Measurements from ENCODE around the gene TBC1D5. TPM values are rescaled to one million over a fixed set of nuclear protein-coding genes. Genes with fewer than 3 reads are reported as not detected.

Gene TBC1D5
- total RNA-seq, 1 donor from 2014 or later: 67.1 TPM

GRCh38 chr3:17390785-17391184 lies 351.6 kb downstream of the TBC1D5 start:
- Histone ChIP-seq H3K27me3 (ENCODE audit: control insufficient read depth, insufficient read depth, low read length) (no peaks in the 10 kb centered on the region), H3K36me3 (ENCODE audit: control insufficient read depth, insufficient read depth, low read length) (peaks cover 1% of the 10 kb centered on the region), H3K4me3 (ENCODE audit: low read depth, low read length) (no peak overlapping the region)
- FAIRE-seq: no peak
- DNase-seq (ENCODE audit: low read depth): no peak
- TF ChIP-seq, protein P1, sequence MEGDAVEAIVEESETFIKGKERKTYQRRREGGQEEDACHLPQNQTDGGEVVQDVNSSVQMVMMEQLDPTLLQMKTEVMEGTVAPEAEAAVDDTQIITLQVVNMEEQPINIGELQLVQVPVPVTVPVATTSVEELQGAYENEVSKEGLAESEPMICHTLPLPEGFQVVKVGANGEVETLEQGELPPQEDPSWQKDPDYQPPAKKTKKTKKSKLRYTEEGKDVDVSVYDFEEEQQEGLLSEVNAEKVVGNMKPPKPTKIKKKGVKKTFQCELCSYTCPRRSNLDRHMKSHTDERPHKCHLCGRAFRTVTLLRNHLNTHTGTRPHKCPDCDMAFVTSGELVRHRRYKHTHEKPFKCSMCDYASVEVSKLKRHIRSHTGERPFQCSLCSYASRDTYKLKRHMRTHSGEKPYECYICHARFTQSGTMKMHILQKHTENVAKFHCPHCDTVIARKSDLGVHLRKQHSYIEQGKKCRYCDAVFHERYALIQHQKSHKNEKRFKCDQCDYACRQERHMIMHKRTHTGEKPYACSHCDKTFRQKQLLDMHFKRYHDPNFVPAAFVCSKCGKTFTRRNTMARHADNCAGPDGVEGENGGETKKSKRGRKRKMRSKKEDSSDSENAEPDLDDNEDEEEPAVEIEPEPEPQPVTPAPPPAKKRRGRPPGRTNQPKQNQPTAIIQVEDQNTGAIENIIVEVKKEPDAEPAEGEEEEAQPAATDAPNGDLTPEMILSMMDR (IDR thresholded peaks at IDR 0.05; ENCODE audit: insufficient read depth, low read length, severe bottlenecking): no peak

DNA sequence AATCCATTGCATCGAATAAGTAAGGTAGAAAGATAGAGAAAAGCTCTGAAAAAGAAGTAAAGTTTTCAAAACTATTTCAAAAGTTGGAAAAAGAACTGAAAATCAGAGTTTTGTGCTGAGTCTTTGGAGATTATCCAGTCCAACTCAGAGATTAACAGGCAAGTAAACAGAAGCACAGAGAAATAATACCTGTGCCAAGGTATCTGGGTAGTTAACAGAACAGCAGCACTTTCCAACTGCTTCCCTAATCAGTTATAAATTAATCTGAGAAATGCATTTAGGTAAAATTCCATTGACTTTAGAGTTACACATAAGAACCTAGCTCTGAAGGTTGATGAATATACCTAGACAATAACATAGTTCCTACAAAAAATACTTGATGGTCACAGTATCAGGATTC lies 355.3 kb downstream of the TBC1D5 start:
- FAIRE-seq (no peak), DNase-seq (ENCODE audit: low read depth) (no peak)
- Histone ChIP-seq H3K4me3 (ENCODE audit: low read depth, low read length) (no peak overlapping the region), H3K36me3 (ENCODE audit: control insufficient read depth, insufficient read depth, low read length) (peaks cover 1% of the 10 kb centered on the region), H3K27me3 (ENCODE audit: control insufficient read depth, insufficient read depth, low read length) (no peaks in the 10 kb centered on the region)
- TF ChIP-seq, protein P1 (IDR thresholded peaks at IDR 0.05; ENCODE audit: insufficient read depth, low read length, severe bottlenecking): no peak

GRCh38 chr3:17386432-17386831 lies 356.0 kb downstream of the TBC1D5 start:
- FAIRE-seq (no peak), DNase-seq (ENCODE audit: low read depth) (no peak)
- TF ChIP-seq, protein P1 (IDR thresholded peaks at IDR 0.05; ENCODE audit: insufficient read depth, low read length, severe bottlenecking): no peak
- no peak overlapping the region for H3K4me3 ChIP-seq (ENCODE audit: low read depth, low read length)
- H3K36me3 ChIP-seq (ENCODE audit: control insufficient read depth, insufficient read depth, low read length): no peaks in the 10 kb centered on the region
- no peaks in the 10 kb centered on the region for H3K27me3 ChIP-seq (ENCODE audit: control insufficient read depth, insufficient read depth, low read length)

- no peaks in the 10 kb centered on the region for H3K27me3 ChIP-seq (ENCODE audit: control insufficient read depth, insufficient read depth, low read length)
- FAIRE-seq (no peak), DNase-seq (ENCODE audit: low read depth) (peak; percentile 48)
- TF ChIP-seq, protein P1 (IDR thresholded peaks at IDR 0.05; ENCODE audit: insufficient read depth, low read length, severe bottlenecking): no peak
- no peak overlapping the region for H3K4me3 ChIP-seq (ENCODE audit: low read depth, low read length)
- no peaks in the 10 kb centered on the region for H3K36me3 ChIP-seq (ENCODE audit: control insufficient read depth, insufficient read depth, low read length)
Observed at GRCh38 chr3:17384567-17385296, 357.7 kb downstream of the TBC1D5 start.

DNA sequence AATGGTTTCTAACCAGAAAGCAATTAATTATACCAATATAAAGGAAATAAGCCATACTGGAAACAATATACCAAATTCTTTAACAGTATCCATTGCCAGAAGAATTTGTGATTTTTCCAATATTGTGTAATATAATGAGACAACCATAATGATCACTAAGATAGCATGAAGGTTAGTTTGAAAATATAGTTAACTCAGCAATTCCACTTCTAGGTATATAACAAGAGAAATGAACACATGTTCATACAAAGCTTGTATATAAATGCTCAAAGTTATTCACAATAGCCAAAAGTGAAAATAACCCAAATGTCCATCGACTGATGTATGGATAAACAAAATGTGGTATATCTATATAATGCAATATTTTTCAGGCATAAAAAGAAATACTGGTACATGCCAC lies 369.1 kb downstream of the TBC1D5 start:
- no peak for FAIRE-seq
- Histone ChIP-seq H3K27me3 (ENCODE audit: control insufficient read depth, insufficient read depth, low read length) (no peaks in the 10 kb centered on the region), H3K36me3 (ENCODE audit: control insufficient read depth, insufficient read depth, low read length) (no peaks in the 10 kb centered on the region), H3K4me3 (ENCODE audit: low read depth, low read length) (no peak overlapping the region)
- TF ChIP-seq, protein P1 (IDR thresholded peaks at IDR 0.05; ENCODE audit: insufficient read depth, low read length, severe bottlenecking): no peak
- no peak for DNase-seq (ENCODE audit: low read depth)

Data from bronchial epithelial cell (primary cell).